Measurements from ENCODE around the gene FRYL.
A peak's percentile ranks its signal among the peaks of the same experiment; 100 is the strongest.

The FRYL gene

GRCh38 chr4:48634688-48635308 lies 145.3 kb downstream of the FRYL start:
- no peak for DNase-seq (ENCODE audit: low read depth in 2 of 3, low spot score in 1 of 3)

- DNase-seq (ENCODE audit: low read depth in 2 of 3, low spot score in 1 of 3) = no peak
Measured at GRCh38 chr4:48633657-48634056, 146.4 kb downstream of the FRYL start.

GRCh38 chr4:48629458-48629857 lies 150.6 kb downstream of the FRYL start:
- DNase-seq (ENCODE audit: low read depth in 2 of 3, low spot score in 1 of 3) = no peak

- no peak for DNase-seq (ENCODE audit: low read depth in 2 of 3, low spot score in 1 of 3)
Measured at GRCh38 chr4:48623182-48623780, 156.8 kb downstream of the FRYL start.

GRCh38 chr4:48620831-48621230 lies 159.2 kb downstream of the FRYL start:
- DNase-seq (ENCODE audit: low read depth in 2 of 3, low spot score in 1 of 3) = no peak

GRCh38 chr4:48620093-48620492 lies 160.0 kb downstream of the FRYL start:
- no peak for DNase-seq (ENCODE audit: low read depth in 2 of 3, low spot score in 1 of 3)

GRCh38 chr4:48604527-48604926 lies 175.6 kb downstream of the FRYL start:
- DNase-seq (ENCODE audit: low read depth in 2 of 3, low spot score in 1 of 3) = no peak

GRCh38 chr4:48604041-48604440 lies 176.0 kb downstream of the FRYL start:
- no peak for DNase-seq (ENCODE audit: low read depth in 2 of 3, low spot score in 1 of 3)

- DNase-seq (ENCODE audit: low read depth in 2 of 3, low spot score in 1 of 3) = no peak
Measured at GRCh38 chr4:48603366-48604003, 176.6 kb downstream of the FRYL start.

GRCh38 chr4:48602763-48603162 lies 177.3 kb downstream of the FRYL start:
- DNase-seq (ENCODE audit: low read depth in 2 of 3, low spot score in 1 of 3) = no peak

- DNase-seq (ENCODE audit: low read depth in 2 of 3, low spot score in 1 of 3) = no peak
Measured at GRCh38 chr4:48602222-48602621, 177.9 kb downstream of the FRYL start.

GRCh38 chr4:48596336-48596735 lies 183.7 kb downstream of the FRYL start:
- no peak for DNase-seq (ENCODE audit: low read depth in 2 of 3, low spot score in 1 of 3)

- DNase-seq (ENCODE audit: low read depth in 2 of 3, low spot score in 1 of 3) = no peak
Measured at GRCh38 chr4:48594180-48594579, 185.9 kb downstream of the FRYL start.

- no peak for DNase-seq (ENCODE audit: low read depth in 2 of 3, low spot score in 1 of 3)
Measured at GRCh38 chr4:48591372-48591771, 188.7 kb downstream of the FRYL start.

- DNase-seq (ENCODE audit: low read depth in 2 of 3, low spot score in 1 of 3) = no peak
Measured at GRCh38 chr4:48590884-48591283, 189.2 kb downstream of the FRYL start.

GRCh38 chr4:48589098-48589445 lies 191.0 kb downstream of the FRYL start:
- DNase-seq (ENCODE audit: low read depth in 2 of 3, low spot score in 1 of 3) = no peak

GRCh38 chr4:48588230-48589097 lies 191.6 kb downstream of the FRYL start:
- no peak for DNase-seq (ENCODE audit: low read depth in 2 of 3, low spot score in 1 of 3)

- no peak for DNase-seq (ENCODE audit: low read depth in 2 of 3, low spot score in 1 of 3)
Measured at GRCh38 chr4:48585401-48585800, 194.7 kb downstream of the FRYL start.

GRCh38 chr4:48578132-48578968 lies 201.7 kb downstream of the FRYL start:
- peak in 2 of 3 donors; percentile 23 to 44 for DNase-seq (ENCODE audit: low read depth in 2 of 3, low spot score in 1 of 3)

- DNase-seq (ENCODE audit: low read depth in 2 of 3, low spot score in 1 of 3) = no peak
Measured at GRCh38 chr4:48575964-48576363, 204.1 kb downstream of the FRYL start.

- DNase-seq (ENCODE audit: low read depth in 2 of 3, low spot score in 1 of 3) = no peak
Measured at GRCh38 chr4:48571471-48571870, 208.6 kb downstream of the FRYL start.
